Gastroesophageal sphincter (tissue), 3 donors: Measurements from ENCODE around the gene RBPJ.

Experiments
- CTCF ChIP-seq, 4 experiments: fragments of 200-600 bp in 2 of 4; fragments of 450-650 bp in 2 of 4; sonication (generic) in 1 of 4; IDR thresholded peaks; one replicate each; pipeline ENCODE4 v1.5.1; 2017 to 2019; ENCODE audit warnings: antibody characterized with exemption in 4 of 4, mild to moderate bottlenecking in 2 of 4, moderate library complexity in 2 of 4
- POLR2AphosphoS5 ChIP-seq: sonication (generic); formaldehyde crosslinking; IDR thresholded peaks from one replicate; pipeline ENCODE4 v1.6.1; 2017; ENCODE audit warnings: antibody characterized with exemption

DNA sequence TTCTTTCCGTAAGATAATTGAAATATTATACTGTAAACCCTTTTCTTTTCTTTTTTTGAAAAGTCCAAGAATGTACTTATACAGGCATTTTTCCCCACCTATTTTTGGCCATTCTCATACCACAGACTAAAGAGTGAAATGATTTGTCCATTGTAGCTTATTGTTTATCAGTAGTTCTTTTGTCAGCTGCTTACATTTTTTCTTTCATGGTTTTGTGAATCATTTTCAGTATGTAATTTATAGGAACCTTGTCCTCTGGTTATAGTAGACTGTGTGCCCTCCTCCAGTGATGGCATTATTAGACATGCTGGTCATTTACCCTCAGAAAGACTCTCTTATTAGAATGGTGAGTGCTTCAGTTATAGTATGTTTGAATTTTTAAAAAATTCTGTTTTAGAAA, 112.7 kb downstream of the RBPJ start:
- TF ChIP-seq POLR2AphosphoS5 (no peak), CTCF (IDR thresholded peaks at IDR 0.05) (no peak)
